K562 (cell line): ENCODE results near the gene KLHL15. TPM values are rescaled to one million over a fixed set of nuclear protein-coding genes. Genes with fewer than 3 reads are reported as not detected.
A peak's percentile ranks its signal among the peaks of the same experiment; 100 is the strongest.

Experiments
- BACH1 ChIP-seq: fragments of 200-800 bp; sonication (Bioruptor generic); IDR thresholded peaks from 2 replicates; pipeline ENCODE4 v1.6.1; 2016; ENCODE audit warnings: missing genetic modification characterization, missing compliant biosample characterization
- CBFA2T2 ChIP-seq: fragments of 450-650 bp; conservative IDR thresholded peaks from 2 replicates; pipeline ENCODE4 v1.6.1; 2017; ENCODE audit warnings: mild to moderate bottlenecking
- CBX3 ChIP-seq, 2 experiments: IDR thresholded peaks; 1 replicate in 1 of 2; 2 replicates in 1 of 2; pipeline ENCODE4 v1.6.1; 2012; ENCODE audit warnings: inconsistent platforms in 2 of 2, low read length in 2 of 2, borderline replicate concordance in 1 of 2, control low read depth in 1 of 2
- CCAR2 ChIP-seq: fragments of 200-400 bp; formaldehyde crosslinking; IDR thresholded peaks from 2 replicates; pipeline ENCODE4 v1.6.1; 2017; ENCODE audit warnings: mild to moderate bottlenecking, low read depth, low read length
- CHAMP1 ChIP-seq: fragments of 450-650 bp; IDR thresholded peaks from 2 replicates; pipeline ENCODE4 v1.6.1; 2016; ENCODE audit warnings: mild to moderate bottlenecking
- DMBX1 ChIP-seq: fragments of 250-450 bp; sonication (Bioruptor Pico); IDR thresholded peaks from 2 replicates; pipeline ENCODE4 v1.8.0; 2022; ENCODE audit warnings: inconsistent platforms, mild to moderate bottlenecking, moderate library complexity, borderline replicate concordance
- DNMT1 ChIP-seq: fragments of 450-650 bp; IDR thresholded peaks from 2 replicates; pipeline ENCODE4 v1.6.1; 2016; ENCODE audit warnings: antibody characterized with exemption, mild to moderate bottlenecking
- HSF4 ChIP-seq: fragments of 250-450 bp; sonication (Bioruptor Pico); IDR thresholded peaks from 2 replicates; pipeline ENCODE4 v2.1.2; 2022; ENCODE audit warnings: mild to moderate bottlenecking, moderate library complexity, borderline replicate concordance
- JUNB ChIP-seq: fragments of 450-650 bp; formaldehyde crosslinking; conservative IDR thresholded peaks from 2 replicates; pipeline ENCODE4 v1.4.0; 2020; ENCODE audit warnings: mild to moderate bottlenecking
- MCM2 ChIP-seq: fragments of 450-650 bp; IDR thresholded peaks from 2 replicates; pipeline ENCODE4 v1.6.1; 2017; ENCODE audit warnings: low read depth, mild to moderate bottlenecking
- MITF ChIP-seq: IDR thresholded peaks from 2 replicates; pipeline ENCODE4 v1.6.1; 2014; ENCODE audit warnings: antibody characterized with exemption
- NCOA6 ChIP-seq: fragments of 450-650 bp; IDR thresholded peaks from 2 replicates; pipeline ENCODE4 v1.6.1; 2017; ENCODE audit warnings: mild to moderate bottlenecking
- POLR2AphosphoS2 ChIP-seq: IDR thresholded peaks from 2 replicates; pipeline ENCODE4 v1.6.1; 2012; ENCODE audit warnings: low read length, improper control_type of control experiment
- POLR2H ChIP-seq: IDR thresholded peaks from 2 replicates; pipeline ENCODE4 v1.6.1; 2016; ENCODE audit warnings: missing genetic modification characterization, low read depth, mild to moderate bottlenecking, control low read depth, missing compliant biosample characterization, moderate library complexity
- PYGO2 ChIP-seq: fragments of 450-650 bp; IDR thresholded peaks from 2 replicates; pipeline ENCODE4 v1.6.1; 2016; ENCODE audit warnings: mild to moderate bottlenecking, missing genetic modification characterization, moderate library complexity, missing compliant biosample characterization
- RCOR1 ChIP-seq, 2 experiments: IDR thresholded peaks; 2 replicates each; pipeline ENCODE4 v1.6.1; 2012; ENCODE audit warnings: low read depth in 2 of 2, low read length in 2 of 2, borderline replicate concordance in 1 of 2, improper control_type of control experiment in 1 of 2
- THRAP3 ChIP-seq: fragments of 450-650 bp; IDR thresholded peaks from 2 replicates; pipeline ENCODE4 v1.6.1; 2016; ENCODE audit warnings: mild to moderate bottlenecking, inconsistent platforms, borderline replicate concordance
- ZNF23 ChIP-seq: fragments of 250-450 bp; sonication (Bioruptor Pico); IDR thresholded peaks from 2 replicates; pipeline ENCODE4 v1.4.0; 2020; ENCODE audit warnings: mild to moderate bottlenecking
- ZNF24 ChIP-seq: fragments of 450-650 bp; IDR thresholded peaks from 2 replicates; pipeline ENCODE4 v1.6.1; 2016
- ZNF311 ChIP-seq: fragments of 250-450 bp; sonication (Bioruptor Pico); IDR thresholded peaks from 2 replicates; pipeline ENCODE4 v1.4.0; 2020; ENCODE audit warnings: mild to moderate bottlenecking, moderate library complexity
- ZNF398 ChIP-seq: fragments of 250-450 bp; sonication (Bioruptor Pico); IDR thresholded peaks from 2 replicates; pipeline ENCODE4 v1.8.0; 2021; ENCODE audit warnings: moderate library complexity, mild to moderate bottlenecking, inconsistent platforms
- ZNF639 ChIP-seq, 2 experiments: fragments of 200-800 bp in 1 of 2; sonication (Bioruptor generic) in 1 of 2; sonication (generic) in 1 of 2; formaldehyde crosslinking in 1 of 2; IDR thresholded peaks in 1 of 2; conservative IDR thresholded peaks in 1 of 2; 2 replicates each; pipeline versions ENCODE4 v1.5.0 to v1.6.1; 2016 to 2020; ENCODE audit warnings: missing compliant biosample characterization in 1 of 2, missing genetic modification characterization in 1 of 2, missing genetic modification reagents in 1 of 2
- polyA plus RNA-seq, 8 experiments: library from polyadenylated mRNA; depleted of rRNA in 4 of 8; stranded (reverse) in 5 of 8; unstranded in 3 of 8; fragments of >200 nt; fragmentation: Nextera tagmentation in 2 of 8; fragmentation: Illumina TruSeq in 1 of 8; extraction: Ambion mirVana in 2 of 8; extraction: Trizol in 1 of 8; gene quantifications; 2 replicates each; pipeline versions ENCODE4 v1.2.1 to v1.2.3, GENCODE V29; 2011 to 2014; ENCODE audit warnings: inconsistent platforms in 1 of 8, missing spikeins in 1 of 8
- total RNA-seq, 7 experiments: library from RNA; depleted of rRNA in 6 of 7; stranded (reverse); fragments of >200 nt in 6 of 7; fragmentation: Illumina TruSeq in 2 of 7; extraction: Trizol in 2 of 7; gene quantifications; 2 replicates each; pipeline versions ENCODE4 v1.2.1 to v1.2.3, GENCODE V29; 2011 to 2021; ENCODE audit warnings: low replicate concordance in 1 of 7

Gene KLHL15
- total and polyA plus RNA-seq, 9 of the 15 experiments (the other 6 are each of a cell fraction or from before 2014, with no cell fraction given): 3.0 to 12.4 (median 7.6) TPM

- no peak for TF ChIP-seq POLR2AphosphoS2
- TF ChIP-seq ZNF23 (CRISPR knock-in tag): no peak
- TF ChIP-seq CBFA2T2: no peak
- peak; percentile 46 for TF ChIP-seq NCOA6
- no peak for TF ChIP-seq ZNF398 (CRISPR knock-in tag)
- TF ChIP-seq CCAR2: no peak
- 0 out of 2 replicates have a peak, but pooled peaks have one; percentile 34 for TF ChIP-seq JUNB (CRISPR knock-in tag)
- TF ChIP-seq ZNF24: no peak
- no peak for TF ChIP-seq ZNF311 (CRISPR knock-in tag)
- no peak for TF ChIP-seq BACH1 (tag)
- TF ChIP-seq ZNF639 (CRISPR knock-in tag; conservative IDR thresholded peaks at IDR 0.05 in 1 of 2, IDR thresholded peaks at IDR 0.05 in 1 of 2): peak in 1 of 2 experiments; percentile 88; a peak in 2 of 4 replicates
- no peak for TF ChIP-seq HSF4 (CRISPR knock-in tag)
- TF ChIP-seq DNMT1: no peak
- no peak for TF ChIP-seq RCOR1 (IDR thresholded peaks at IDR 0.05; ENCODE audit: borderline replicate concordance in 1 of 2, low read depth in 2 of 2, low read length in 2 of 2)
- TF ChIP-seq CHAMP1: no peak
- no peak for TF ChIP-seq MCM2
- no peak for TF ChIP-seq THRAP3
- TF ChIP-seq POLR2H (tag): no peak
- no peak for TF ChIP-seq PYGO2 (tag)
- TF ChIP-seq DMBX1: no peak
- no peak for TF ChIP-seq CBX3 (IDR thresholded peaks at IDR 0.05; ENCODE audit: borderline replicate concordance in 1 of 2, low read length in 2 of 2)
- TF ChIP-seq MITF: no peak
Observed at GRCh38 chrX:24025741-24026403, 1.1 kb downstream of the KLHL15 start (continued).
